ENCODE results near the gene KHDRBS1. TPM values are rescaled to one million over a fixed set of nuclear protein-coding genes. Genes with fewer than 3 reads are reported as not detected.

Gene KHDRBS1
- polyA plus RNA-seq, 4 donors, result 258 to 297 (median 282) TPM

Other genes starting within 250 kb of the KHDRBS1 start
- 10 to 100 TPM; 11.4 to 20.3 (median 12.2) TPM for gene ADGRB2, start 249.5 kb upstream of the KHDRBS1 start, polyA plus RNA-seq (ENCODE audit: insufficient read length in 4 of 4)
- under 1 TPM; 0.22 to 0.34 (median 0.26) TPM for gene SPOCD1, start 197.8 kb upstream of the KHDRBS1 start, polyA plus RNA-seq (ENCODE audit: insufficient read length in 4 of 4)
- 100 to 1,000 TPM; 212 to 247 (median 238) TPM for gene PTP4A2, start 75.5 kb upstream of the KHDRBS1 start, polyA plus RNA-seq (ENCODE audit: insufficient read length in 4 of 4)
- 10 to 100 TPM; 19.7 to 22.1 (median 19.9) TPM for gene TMEM39B, start 59.1 kb downstream of the KHDRBS1 start, polyA plus RNA-seq (ENCODE audit: insufficient read length in 4 of 4)
- gene KPNA6, start 94.2 kb downstream of the KHDRBS1 start, polyA plus RNA-seq (ENCODE audit: insufficient read length in 4 of 4), result 10 to 100 TPM; 33.4 to 42.0 (median 38.4) TPM
- gene TXLNA, start 165.8 kb downstream of the KHDRBS1 start, polyA plus RNA-seq (ENCODE audit: insufficient read length in 4 of 4), result 10 to 100 TPM; 41.6 to 48.3 (median 45.7) TPM
- 10 to 100 TPM; 20.6 to 26.3 (median 22.2) TPM for gene CCDC28B, start 186.7 kb downstream of the KHDRBS1 start, polyA plus RNA-seq (ENCODE audit: insufficient read length in 4 of 4)
- gene IQCC, start 191.8 kb downstream of the KHDRBS1 start, polyA plus RNA-seq (ENCODE audit: insufficient read length in 4 of 4), result 1 to 10 TPM; 7.3 to 7.9 (median 7.8) TPM
- under 1 TPM; 0.62 to 0.96 (median 0.72) TPM for gene DCDC2B, start 195.2 kb downstream of the KHDRBS1 start, polyA plus RNA-seq (ENCODE audit: insufficient read length in 4 of 4)
- 10 to 100 TPM; 21.0 to 24.4 (median 23.3) TPM for gene TMEM234, start 208.5 kb downstream of the KHDRBS1 start, polyA plus RNA-seq (ENCODE audit: insufficient read length in 4 of 4)
- 100 to 1,000 TPM; 173 to 190 (median 177) TPM for gene EIF3I, start 208.5 kb downstream of the KHDRBS1 start, polyA plus RNA-seq (ENCODE audit: insufficient read length in 4 of 4)
- gene FAM167B, start 233.4 kb downstream of the KHDRBS1 start, polyA plus RNA-seq (ENCODE audit: insufficient read length in 4 of 4), result 10 to 100 TPM in 3 of 4 donors, 1 to 10 TPM in 1; 8.4 to 11.1 (median 10.7) TPM
- gene LCK, start 237.4 kb downstream of the KHDRBS1 start, polyA plus RNA-seq (ENCODE audit: insufficient read length in 4 of 4), result 1 to 10 TPM; 4.2 to 6.7 (median 5.2) TPM